HCT116 (cell line): ENCODE results near the gene MTCP1. TPM values are rescaled to one million over a fixed set of nuclear protein-coding genes. Genes with fewer than 3 reads are reported as not detected.
A peak's percentile ranks its signal among the peaks of the same experiment; 100 is the strongest.

ENCODE experiments used
- EGR1 ChIP-seq: IDR thresholded peaks from 2 replicates; pipeline ENCODE4 v1.6.1; 2012; ENCODE audit warnings: low read depth
- ELF1 ChIP-seq: IDR thresholded peaks from 2 replicates; pipeline ENCODE4 v1.6.1; 2012; ENCODE audit warnings: low read depth, borderline replicate concordance
- EZH2 ChIP-seq: fragments of 200-600 bp; sonication (generic); IDR thresholded peaks from 2 replicates; pipeline ENCODE4 v1.6.1; 2017; ENCODE audit warnings: antibody characterized with exemption, mixed run types
- EZH2phosphoT487 ChIP-seq: fragments of 200-600 bp; IDR thresholded peaks from 2 replicates; pipeline ENCODE4 v1.6.1; 2018; ENCODE audit warnings: antibody characterized with exemption, borderline replicate concordance
- POLR2AphosphoS5 ChIP-seq: IDR thresholded peaks from 2 replicates; pipeline ENCODE4 v1.6.1; 2011; ENCODE audit warnings: mild to moderate bottlenecking, low read depth, low read length, moderate library complexity
- RAD21 ChIP-seq: IDR thresholded peaks from 2 replicates; pipeline ENCODE4 v1.6.1; 2012; ENCODE audit warnings: low read depth, mild to moderate bottlenecking
- SP1 ChIP-seq: IDR thresholded peaks from 2 replicates; pipeline ENCODE4 v1.6.1; 2012; ENCODE audit warnings: low read depth
- SRF ChIP-seq: IDR thresholded peaks from 2 replicates; pipeline ENCODE4 v1.6.1; 2012; ENCODE audit warnings: low read depth
- YY1 ChIP-seq: IDR thresholded peaks from 2 replicates; pipeline ENCODE4 v1.6.1; 2011; ENCODE audit warnings: low read length, low read depth, moderate library complexity, mild to moderate bottlenecking; ENCODE audit not compliant: insufficient replicate concordance; ENCODE audit errors: extremely low read depth
- ZBTB33 ChIP-seq: IDR thresholded peaks from 2 replicates; pipeline ENCODE4 v1.6.1; 2011; ENCODE audit warnings: mild to moderate bottlenecking, low read length, moderate library complexity; ENCODE audit not compliant: insufficient replicate concordance; ENCODE audit errors: extremely low read depth
- ZFX ChIP-seq: fragments of 450-650 bp; IDR thresholded peaks from 2 replicates; pipeline ENCODE4 v1.6.1; 2017
- ZNF274 ChIP-seq: fragments of 200-500 bp; sonication (Bioruptor generic); IDR thresholded peaks from 2 replicates; pipeline ENCODE4 v1.6.1; 2014; ENCODE audit warnings: mild to moderate bottlenecking, low read depth, low read length, inconsistent platforms
- total RNA-seq: library from RNA; stranded (reverse); gene quantifications from one replicate; pipeline ENCODE4 v1.2.1, GENCODE V29; 2021; ENCODE audit not compliant: unreplicated experiment
- TF ChIP-seq, protein P1 (sequence below): IDR thresholded peaks from 2 replicates; pipeline ENCODE4 v1.6.1; 2012; ENCODE audit warnings: low read depth

The MTCP1 gene
- total RNA-seq, 1 experiment from 2014 or later, result 10.7 TPM

DNA sequence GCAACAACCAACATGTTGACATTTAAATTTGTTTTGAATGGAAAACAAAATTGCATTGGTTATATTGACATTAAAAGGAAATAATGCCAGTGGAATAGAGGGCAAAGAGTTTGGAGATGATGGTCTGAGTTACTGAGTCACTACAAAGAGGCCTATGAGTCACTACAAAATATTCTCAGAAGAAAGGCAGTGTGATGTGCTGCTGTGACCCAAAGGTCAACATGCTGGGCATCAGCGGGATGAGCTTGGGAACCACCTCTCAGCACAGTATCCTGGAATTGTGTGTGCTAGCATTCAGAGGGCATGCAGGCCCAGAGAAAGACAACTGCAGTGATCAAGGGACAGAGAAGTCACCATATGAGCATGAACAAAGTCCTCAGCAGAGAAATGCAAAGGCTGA is 2.8 kb downstream of the MTCP1 start (continued):
- TF ChIP-seq, protein P1, sequence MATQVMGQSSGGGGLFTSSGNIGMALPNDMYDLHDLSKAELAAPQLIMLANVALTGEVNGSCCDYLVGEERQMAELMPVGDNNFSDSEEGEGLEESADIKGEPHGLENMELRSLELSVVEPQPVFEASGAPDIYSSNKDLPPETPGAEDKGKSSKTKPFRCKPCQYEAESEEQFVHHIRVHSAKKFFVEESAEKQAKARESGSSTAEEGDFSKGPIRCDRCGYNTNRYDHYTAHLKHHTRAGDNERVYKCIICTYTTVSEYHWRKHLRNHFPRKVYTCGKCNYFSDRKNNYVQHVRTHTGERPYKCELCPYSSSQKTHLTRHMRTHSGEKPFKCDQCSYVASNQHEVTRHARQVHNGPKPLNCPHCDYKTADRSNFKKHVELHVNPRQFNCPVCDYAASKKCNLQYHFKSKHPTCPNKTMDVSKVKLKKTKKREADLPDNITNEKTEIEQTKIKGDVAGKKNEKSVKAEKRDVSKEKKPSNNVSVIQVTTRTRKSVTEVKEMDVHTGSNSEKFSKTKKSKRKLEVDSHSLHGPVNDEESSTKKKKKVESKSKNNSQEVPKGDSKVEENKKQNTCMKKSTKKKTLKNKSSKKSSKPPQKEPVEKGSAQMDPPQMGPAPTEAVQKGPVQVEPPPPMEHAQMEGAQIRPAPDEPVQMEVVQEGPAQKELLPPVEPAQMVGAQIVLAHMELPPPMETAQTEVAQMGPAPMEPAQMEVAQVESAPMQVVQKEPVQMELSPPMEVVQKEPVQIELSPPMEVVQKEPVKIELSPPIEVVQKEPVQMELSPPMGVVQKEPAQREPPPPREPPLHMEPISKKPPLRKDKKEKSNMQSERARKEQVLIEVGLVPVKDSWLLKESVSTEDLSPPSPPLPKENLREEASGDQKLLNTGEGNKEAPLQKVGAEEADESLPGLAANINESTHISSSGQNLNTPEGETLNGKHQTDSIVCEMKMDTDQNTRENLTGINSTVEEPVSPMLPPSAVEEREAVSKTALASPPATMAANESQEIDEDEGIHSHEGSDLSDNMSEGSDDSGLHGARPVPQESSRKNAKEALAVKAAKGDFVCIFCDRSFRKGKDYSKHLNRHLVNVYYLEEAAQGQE, result no peak
- TF ChIP-seq SP1 (0 out of 2 replicates have a peak, but pooled peaks have one; percentile 13), EGR1 (no peak), EZH2 (no peak), RAD21 (no peak), ZBTB33 (no peak), EZH2phosphoT487 (no peak), YY1 (no peak), ZNF274 (no peak), POLR2AphosphoS5 (no peak), ZFX (no peak), SRF (no peak), ELF1 (no peak)
